ENCODE results near the gene RIMBP2.
A peak's percentile ranks its signal among the peaks of the same experiment; 100 is the strongest.

RIMBP2 gene

DNA sequence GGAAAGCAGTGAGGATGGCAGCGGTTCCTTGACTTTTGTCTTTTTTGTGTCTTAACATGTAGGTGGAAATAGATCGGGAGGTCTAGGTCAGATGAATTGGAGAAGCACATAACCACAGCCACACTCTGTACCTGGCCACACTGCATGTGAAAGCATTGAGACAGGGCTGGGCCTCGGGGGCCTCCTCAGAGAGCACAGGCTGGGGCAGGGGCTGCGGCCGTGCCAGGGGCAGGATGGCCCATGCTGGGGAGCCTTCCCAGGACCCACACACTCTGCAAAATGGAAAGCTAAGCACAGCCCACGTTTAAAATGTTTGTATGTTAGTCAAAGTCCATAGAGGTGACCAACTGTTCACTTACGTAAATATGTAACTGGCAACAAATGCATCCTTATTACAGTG is 301.7 kb downstream of the RIMBP2 start:
- DNase-seq (ENCODE audit: low spot score): no peak

DNA sequence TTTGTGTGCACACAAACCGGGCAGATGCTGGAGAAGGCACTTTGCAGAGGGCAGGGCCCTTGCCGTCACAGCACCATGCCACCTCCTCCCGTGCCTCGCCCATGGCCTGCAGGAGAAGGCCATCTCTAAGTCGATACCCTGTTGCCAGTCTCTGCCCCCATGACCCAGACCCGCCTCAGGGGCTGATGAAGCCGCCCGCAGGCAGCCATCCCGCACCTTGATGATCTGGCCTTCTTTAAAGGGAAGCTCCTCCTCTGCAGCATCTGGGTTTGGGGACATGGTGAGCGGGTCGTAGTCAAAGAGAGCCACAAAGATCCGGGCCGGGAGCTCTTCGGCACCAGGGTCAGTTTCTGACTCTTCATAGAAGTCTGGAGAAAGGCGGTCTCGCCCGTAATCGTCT is 302.2 kb downstream of the RIMBP2 start:
- no peak for DNase-seq (ENCODE audit: low spot score)

DNA sequence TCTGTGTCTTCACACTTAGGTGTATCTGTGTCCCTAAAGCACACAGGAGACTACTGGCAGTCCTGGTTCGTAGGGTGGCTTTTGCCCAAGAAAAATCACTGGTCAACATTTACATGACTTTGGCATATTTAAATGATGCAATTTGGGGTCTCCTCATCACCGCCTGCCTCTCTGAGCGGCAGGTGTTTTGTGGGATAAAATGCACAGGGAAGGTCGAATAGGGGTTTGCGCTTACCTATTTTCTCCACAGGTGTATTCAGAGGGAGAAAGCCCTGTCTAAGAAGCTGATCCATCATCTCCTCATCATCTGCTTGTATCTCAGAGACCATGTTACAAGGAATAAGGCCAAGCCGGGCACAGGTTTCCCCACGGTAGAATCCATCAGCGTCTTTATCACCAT is 303.7 kb downstream of the RIMBP2 start:
- no peak for DNase-seq (ENCODE audit: low spot score)

GRCh38 chr12:130405332-130405731 is 310.8 kb downstream of the RIMBP2 start:
- DNase-seq (ENCODE audit: low spot score): no peak

GRCh38 chr12:130401703-130402102 is 314.4 kb downstream of the RIMBP2 start:
- peak; percentile 59 for DNase-seq (ENCODE audit: low spot score)

DNA sequence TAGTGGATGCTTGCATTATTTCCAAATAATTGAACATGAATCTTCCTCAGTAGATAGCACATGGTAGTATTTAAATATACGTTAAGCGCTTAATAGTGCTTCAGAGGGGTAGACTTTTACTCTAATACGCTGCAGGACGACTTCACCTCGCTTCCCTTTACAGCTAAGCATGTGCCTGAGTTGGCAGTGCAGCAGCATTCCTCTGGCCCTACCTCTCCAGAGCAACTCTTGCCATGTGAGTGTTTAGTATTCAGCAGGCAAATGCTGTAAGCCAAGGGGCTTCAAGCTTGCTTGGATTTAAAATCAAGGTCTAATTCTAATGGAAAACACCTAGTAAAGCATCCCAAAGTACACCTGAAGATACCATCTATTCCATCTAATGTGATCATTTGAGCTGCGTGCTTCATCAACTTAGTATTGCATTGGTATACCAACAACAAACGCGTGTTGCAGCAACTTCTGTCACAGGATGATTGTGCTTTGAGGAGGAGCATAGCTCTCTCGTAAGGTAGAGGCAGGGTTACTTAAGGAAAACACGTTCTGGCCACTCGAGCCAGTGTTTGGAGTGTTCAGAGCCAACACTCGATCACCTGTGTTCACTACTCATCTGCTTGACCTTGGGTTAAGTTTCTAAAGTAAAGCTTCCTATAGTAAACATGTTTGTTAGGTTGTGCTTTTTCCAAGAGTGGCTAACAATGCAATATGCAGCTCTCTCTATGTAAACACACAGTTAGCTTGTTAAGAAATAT is 317.8 kb downstream of the RIMBP2 start:
- no peak for DNase-seq (ENCODE audit: low spot score)

- no peak for DNase-seq (ENCODE audit: low spot score)
Observed at GRCh38 chr12:130396667-130397066, 319.4 kb downstream of the RIMBP2 start.

DNA sequence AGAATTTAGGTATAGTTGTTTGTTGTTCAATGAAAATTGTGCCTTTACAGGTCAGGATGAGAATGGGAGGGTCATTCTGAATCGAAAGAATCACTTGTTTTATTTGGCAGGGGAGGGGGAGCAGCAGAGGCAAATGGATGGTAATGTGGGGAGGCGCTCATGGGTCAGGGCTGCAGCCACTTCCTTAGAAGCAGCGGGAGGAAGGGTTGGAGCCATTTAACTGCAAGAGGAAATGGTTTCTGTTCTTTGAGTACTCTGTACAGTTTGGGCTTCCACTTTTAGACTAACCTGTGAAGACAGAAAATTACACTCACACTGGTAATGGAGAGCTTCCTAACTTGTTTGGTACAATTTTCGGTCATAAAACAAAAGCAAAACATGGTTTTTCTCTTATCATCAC is 321.2 kb downstream of the RIMBP2 start:
- DNase-seq (ENCODE audit: low spot score): no peak

DNA sequence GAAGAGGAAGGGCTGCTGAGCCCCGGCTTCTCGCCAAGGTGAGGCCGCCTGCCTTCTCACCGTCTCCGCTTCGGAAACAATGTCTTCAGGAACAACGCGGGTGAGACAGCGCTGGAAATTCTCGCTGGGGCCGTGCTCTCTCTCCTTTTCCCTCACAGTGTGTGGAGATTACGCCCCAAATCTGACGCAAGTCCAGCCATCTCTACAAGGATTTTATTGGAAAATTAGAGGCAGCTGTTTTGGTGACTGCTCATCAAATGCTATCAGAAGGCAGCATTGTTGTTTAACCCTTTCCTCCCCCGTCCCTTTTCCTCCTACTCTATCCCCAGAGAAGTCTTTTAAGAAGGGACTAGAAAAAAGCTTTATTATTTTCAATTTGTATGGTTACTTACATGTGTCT is 324.9 kb downstream of the RIMBP2 start:
- no peak for DNase-seq (ENCODE audit: low spot score)

- DNase-seq (ENCODE audit: low spot score): no peak
Observed at GRCh38 chr12:130385193-130385592, 330.9 kb downstream of the RIMBP2 start.

DNA sequence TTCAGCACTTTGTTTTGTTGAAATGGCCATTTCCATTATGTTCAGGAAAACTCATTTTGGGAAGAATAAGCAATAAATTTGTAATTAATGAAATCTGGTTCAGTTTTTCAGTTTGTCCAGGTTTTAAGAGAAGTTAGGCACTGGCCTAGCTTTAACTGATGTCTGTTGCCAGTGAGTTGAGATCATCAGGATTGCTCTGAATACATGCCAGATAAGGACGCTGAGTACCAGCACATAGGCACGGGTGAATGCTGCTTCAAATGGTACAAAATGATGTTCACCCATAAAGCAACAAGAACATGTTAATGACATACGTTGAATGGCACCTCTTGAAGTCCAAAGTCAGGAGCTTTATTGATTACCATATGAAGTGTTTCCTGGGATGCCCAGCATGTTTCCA is 331.9 kb downstream of the RIMBP2 start:
- no peak for DNase-seq (ENCODE audit: low spot score)

DNA sequence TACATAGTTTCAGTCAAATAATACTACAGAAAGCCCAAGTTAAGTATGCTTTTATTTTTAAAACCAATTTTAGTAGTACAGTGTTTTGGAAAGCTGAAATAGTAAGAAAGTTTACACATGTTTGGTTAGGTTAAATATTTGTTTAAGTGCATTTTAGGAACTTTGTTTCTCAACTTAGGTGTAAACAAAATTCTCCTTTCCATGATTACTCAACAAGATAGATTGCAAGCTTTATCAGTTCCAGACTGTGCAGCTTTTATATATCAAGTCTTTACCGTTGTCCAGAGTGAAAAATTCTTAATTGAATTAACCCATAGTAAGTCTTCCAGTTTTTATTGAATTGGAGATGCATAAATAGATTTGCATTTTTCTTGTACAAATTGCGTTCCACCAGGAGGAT is 333.3 kb downstream of the RIMBP2 start:
- DNase-seq (ENCODE audit: low spot score): no peak

GRCh38 chr12:130375296-130376287 is 340.5 kb downstream of the RIMBP2 start:
- no peak for DNase-seq (ENCODE audit: low spot score)

DNA sequence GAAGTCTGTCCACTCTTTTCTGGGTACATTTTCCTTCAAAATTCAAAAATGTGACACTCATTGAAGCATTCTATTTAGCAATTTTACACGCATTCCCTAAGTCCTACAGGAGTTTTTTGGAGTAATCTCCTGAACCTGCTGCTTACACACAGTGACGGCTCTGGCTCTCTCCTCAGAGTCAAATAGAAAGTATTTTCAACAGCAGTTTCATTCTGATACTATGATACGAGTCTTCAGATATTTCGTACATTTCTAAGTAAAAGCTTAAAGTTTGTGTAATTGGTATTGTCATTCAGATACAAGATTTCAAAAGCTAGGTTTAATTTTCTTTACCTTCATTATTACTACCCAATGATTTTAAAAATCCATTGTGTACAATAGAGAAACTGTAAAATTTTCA is 342.0 kb downstream of the RIMBP2 start:
- no peak for DNase-seq (ENCODE audit: low spot score)

DNA sequence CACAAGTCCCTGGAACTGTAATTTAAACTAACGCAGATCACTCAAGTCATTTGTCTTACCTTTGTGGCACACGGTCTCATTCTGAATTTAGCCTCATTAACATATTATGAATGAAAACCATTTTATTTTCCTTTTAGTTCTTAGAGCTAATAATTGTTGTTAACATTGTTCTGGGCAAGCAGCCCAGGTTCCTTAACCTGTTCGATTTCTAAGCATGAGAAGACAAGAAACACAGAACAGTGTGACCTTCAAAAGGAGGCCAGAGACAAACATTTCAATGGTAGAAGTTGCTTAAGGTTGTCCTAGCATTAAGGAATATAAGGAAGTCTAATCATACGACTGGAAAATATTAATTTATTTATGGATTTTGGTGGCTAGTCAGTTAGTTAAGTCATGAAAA is 343.2 kb downstream of the RIMBP2 start:
- DNase-seq (ENCODE audit: low spot score): no peak

DNA sequence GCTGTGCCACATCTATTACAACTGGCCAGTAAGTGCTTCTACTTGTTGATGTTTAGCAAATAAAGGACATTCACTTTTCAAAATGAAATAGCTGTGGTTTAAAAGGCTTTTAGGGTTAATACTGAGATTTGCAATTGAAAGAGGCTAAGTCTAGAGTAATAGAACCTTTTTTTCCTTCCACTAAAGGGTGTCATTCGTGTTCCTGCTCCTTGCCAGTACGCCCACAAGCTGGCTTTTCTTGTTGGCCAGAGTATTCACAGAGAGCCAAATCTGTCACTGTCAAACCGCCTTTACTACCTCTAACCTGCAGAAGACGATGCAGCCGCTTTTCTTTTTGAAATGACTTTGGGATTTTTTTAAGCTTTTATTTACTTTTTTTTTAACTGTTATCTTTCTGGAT is 344.8 kb downstream of the RIMBP2 start:
- no peak for DNase-seq (ENCODE audit: low spot score)

GRCh38 chr12:130369816-130370215 is 346.3 kb downstream of the RIMBP2 start:
- DNase-seq (ENCODE audit: low spot score): no peak

GRCh38 chr12:130367523-130367922 is 348.6 kb downstream of the RIMBP2 start:
- no peak for DNase-seq (ENCODE audit: low spot score)

GRCh38 chr12:130367003-130367402 is 349.1 kb downstream of the RIMBP2 start:
- no peak for DNase-seq (ENCODE audit: low spot score)

DNA sequence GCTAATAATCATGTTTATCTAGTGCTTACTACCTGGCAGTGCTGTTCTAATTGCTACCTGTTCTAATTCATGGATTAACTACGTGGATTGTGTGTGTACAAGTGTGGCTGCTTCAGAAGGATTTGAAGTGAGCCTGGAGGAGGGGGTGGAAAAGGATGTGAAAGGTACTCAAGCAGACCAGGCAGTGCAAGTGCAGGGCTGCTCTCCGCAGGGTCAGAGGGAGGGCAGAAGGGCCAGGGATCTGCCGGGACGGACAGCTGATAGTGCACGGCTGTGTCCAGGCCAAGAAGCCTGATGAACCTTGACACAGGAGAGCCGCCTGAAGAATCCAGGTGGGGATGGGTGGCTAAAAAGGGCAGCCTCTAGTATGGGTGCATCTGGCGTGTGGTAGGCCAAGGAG is 349.9 kb downstream of the RIMBP2 start:
- no peak for DNase-seq (ENCODE audit: low spot score)

DNA sequence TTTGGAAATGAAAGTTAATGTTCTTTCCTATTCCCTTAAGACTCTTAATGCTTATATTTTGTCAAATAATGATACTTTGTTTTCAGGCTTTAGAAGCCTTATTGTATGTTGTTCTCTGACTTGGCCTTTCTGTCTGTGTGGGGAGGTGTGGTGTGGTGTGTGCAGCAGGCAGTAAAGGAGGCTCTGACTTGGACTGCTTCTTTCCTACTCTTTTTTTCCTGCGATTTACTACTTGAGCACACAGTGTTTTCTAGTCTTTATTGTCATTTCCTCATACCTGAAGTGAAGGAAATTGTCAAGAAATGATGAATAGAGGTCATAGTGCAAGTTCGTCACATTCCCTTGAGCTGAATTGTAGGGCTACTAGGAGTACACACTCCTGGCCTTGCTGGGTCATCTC is 351.5 kb downstream of the RIMBP2 start:
- DNase-seq (ENCODE audit: low spot score): no peak

GRCh38 chr12:130362060-130362459 is 354.0 kb downstream of the RIMBP2 start:
- no peak for DNase-seq (ENCODE audit: low spot score)

DNA sequence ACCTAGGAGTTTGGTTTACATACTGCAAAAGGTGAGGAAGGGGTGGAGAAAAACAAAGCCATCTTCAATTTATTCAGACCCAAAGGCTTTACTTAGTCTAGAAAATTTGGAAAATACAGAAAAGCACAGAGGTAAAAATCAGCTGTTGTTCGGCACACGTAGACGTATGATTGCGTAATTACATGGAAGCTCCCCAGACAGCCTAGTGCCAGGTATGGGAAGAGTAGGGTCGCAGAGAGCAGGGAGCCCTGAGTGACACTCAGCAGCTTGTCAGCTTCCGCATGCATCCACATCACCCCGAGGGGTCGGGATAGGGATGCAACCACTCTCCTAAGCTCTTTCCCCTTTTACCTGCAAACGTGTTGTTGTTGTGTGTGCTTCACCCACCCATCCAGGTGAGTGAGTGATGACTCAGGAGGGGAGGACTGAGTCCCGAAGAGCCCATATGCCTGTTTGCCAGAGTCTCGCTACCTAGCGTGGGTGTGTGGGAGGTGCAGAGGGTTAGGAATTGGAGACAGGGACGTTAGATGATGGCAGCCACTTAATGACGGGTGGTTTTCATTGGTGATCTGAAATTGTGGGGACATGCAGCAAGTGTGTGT is 358.3 kb downstream of the RIMBP2 start:
- DNase-seq (ENCODE audit: low spot score): no peak

Data from RKO (cell line).